KMS-11 (cell line): ENCODE measurements around the gene ZFP36L1.

Source experiments
- H2AFZ ChIP-seq: fragments of 200-600 bp; sonication (generic); 2 replicates; pipeline ENCODE4 v1.6.1; 2016; ENCODE audit warnings: antibody characterized with exemption, mixed run types, low read depth
- H3K27ac ChIP-seq: fragments of 200-600 bp; sonication (generic); 2 replicates; pipeline ENCODE4 v1.6.1; 2016; ENCODE audit warnings: mild to moderate bottlenecking, mixed run types
- H3K27me3 ChIP-seq: fragments of 200-600 bp; sonication (generic); 2 replicates; pipeline ENCODE4 v1.6.1; 2017; ENCODE audit warnings: mild to moderate bottlenecking, low read depth, mixed run types, moderate library complexity; ENCODE audit not compliant: insufficient read depth
- H3K36me3 ChIP-seq: fragments of 200-600 bp; sonication (generic); 2 replicates; pipeline ENCODE4 v1.6.1; 2017; ENCODE audit warnings: mild to moderate bottlenecking, mixed run types; ENCODE audit not compliant: insufficient read depth
- H3K4me1 ChIP-seq: fragments of 200-600 bp; sonication (generic); 2 replicates; pipeline ENCODE4 v1.6.1; 2016; ENCODE audit warnings: mild to moderate bottlenecking, low read depth, mixed run types; ENCODE audit not compliant: poor library complexity, severe bottlenecking
- H3K4me2 ChIP-seq: fragments of 200-600 bp; sonication (generic); 2 replicates; pipeline ENCODE4 v1.7.0; 2016; ENCODE audit warnings: mild to moderate bottlenecking, mixed run types
- H3K4me3 ChIP-seq: fragments of 200-600 bp; sonication (generic); IDR thresholded peaks from 2 replicates; pipeline ENCODE4 v1.6.1; 2017; ENCODE audit warnings: low read depth, low read length, mixed read lengths; ENCODE audit not compliant: insufficient read depth
- H3K79me2 ChIP-seq: fragments of 200-600 bp; sonication (generic); 2 replicates; pipeline ENCODE4 v1.6.1; 2016; ENCODE audit warnings: low read depth, mixed run types; ENCODE audit not compliant: insufficient read depth
- H3K9ac ChIP-seq: fragments of 200-600 bp; sonication (generic); 2 replicates; pipeline ENCODE4 v1.6.1; 2016; ENCODE audit warnings: mild to moderate bottlenecking, mixed run types
- H4K20me1 ChIP-seq: fragments of 200-600 bp; sonication (generic); 2 replicates; pipeline ENCODE4 v1.6.1; 2016; ENCODE audit warnings: mild to moderate bottlenecking, mixed run types; ENCODE audit not compliant: insufficient read depth
- TF ChIP-seq, protein P1 (sequence below): fragments of 200-600 bp; sonication (generic); conservative IDR thresholded peaks from 2 replicates; pipeline ENCODE4 v1.6.1; 2017; ENCODE audit warnings: low read depth, mild to moderate bottlenecking, antibody characterized with exemption, low read length, moderate library complexity, mixed read lengths

ZFP36L1 gene

DNA sequence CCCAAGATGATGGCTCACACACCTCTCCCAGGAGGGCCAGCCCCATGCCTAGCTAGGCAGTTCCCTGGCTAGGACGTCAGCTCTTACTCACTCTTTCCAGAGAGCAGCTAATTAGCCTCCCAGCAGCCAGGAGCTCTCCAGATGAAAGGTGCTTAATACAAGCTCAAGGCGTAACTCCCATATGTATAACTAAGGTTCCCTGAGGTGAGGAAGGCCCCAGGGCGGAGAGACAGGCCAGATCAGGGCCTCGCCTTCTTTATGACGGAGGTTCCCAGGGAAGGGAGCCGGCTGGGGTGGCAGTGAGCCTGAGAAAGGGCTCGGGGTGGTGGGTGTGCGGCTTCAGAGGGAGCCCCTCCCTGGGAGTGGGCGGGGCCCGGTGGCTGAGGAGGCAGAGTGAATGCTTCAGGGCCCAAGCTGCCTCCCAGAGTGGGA is 26.4 kb upstream of the ZFP36L1 start:
- Histone ChIP-seq H3K27ac (no peak overlapping the region), H3K4me3 (no peak overlapping the region), H3K4me2 (no peak overlapping the region), H3K36me3 (no peaks in the 10 kb centered on the region), H4K20me1 (no peaks in the 10 kb centered on the region), H2AFZ (no peak overlapping the region), H3K79me2 (no peaks in the 10 kb centered on the region), H3K9ac (no peak overlapping the region), H3K4me1 (peaks cover 76% of the 10 kb centered on the region), H3K27me3 (no peaks in the 10 kb centered on the region)
- TF ChIP-seq, protein P1, sequence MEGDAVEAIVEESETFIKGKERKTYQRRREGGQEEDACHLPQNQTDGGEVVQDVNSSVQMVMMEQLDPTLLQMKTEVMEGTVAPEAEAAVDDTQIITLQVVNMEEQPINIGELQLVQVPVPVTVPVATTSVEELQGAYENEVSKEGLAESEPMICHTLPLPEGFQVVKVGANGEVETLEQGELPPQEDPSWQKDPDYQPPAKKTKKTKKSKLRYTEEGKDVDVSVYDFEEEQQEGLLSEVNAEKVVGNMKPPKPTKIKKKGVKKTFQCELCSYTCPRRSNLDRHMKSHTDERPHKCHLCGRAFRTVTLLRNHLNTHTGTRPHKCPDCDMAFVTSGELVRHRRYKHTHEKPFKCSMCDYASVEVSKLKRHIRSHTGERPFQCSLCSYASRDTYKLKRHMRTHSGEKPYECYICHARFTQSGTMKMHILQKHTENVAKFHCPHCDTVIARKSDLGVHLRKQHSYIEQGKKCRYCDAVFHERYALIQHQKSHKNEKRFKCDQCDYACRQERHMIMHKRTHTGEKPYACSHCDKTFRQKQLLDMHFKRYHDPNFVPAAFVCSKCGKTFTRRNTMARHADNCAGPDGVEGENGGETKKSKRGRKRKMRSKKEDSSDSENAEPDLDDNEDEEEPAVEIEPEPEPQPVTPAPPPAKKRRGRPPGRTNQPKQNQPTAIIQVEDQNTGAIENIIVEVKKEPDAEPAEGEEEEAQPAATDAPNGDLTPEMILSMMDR, result no peak

DNA sequence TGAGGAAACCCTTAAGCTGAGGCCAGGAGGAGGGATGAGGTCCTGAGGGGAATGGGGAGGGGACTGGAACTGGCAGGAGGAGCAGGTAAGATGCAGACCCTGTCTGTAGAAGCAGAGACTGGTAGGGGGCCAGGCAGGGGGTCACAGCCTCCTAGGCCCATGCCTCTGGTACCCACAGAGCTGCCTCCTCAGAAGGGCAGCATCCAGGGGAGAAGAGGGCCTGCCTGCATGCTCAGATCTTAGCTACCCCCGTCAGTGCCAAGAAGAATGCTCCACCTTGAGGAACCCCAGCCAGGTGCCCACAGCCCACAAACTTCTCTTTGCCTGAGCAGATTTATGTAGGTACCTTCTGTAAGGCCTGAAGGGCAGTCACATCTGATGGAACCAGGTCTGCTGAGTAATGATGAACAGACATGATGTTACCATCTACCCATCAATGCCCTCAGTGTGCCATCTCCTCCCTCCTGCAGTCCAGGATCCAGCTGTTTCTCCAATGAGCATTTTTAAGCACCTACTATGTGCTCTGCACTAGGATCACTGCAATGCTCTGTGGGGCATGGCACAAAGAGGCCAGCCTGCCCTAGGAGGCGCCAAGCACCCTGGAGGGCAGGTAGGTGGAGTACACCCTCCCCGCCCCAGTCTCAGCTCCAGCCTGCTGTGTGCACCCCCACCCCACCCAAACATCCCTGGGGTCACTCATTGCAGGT is 24.8 kb upstream of the ZFP36L1 start:
- Histone ChIP-seq H3K4me2 (no peak overlapping the region), H2AFZ (no peak overlapping the region), H3K27me3 (no peaks in the 10 kb centered on the region), H4K20me1 (no peaks in the 10 kb centered on the region), H3K36me3 (no peaks in the 10 kb centered on the region), H3K27ac (no peak overlapping the region), H3K79me2 (no peaks in the 10 kb centered on the region), H3K4me3 (no peak overlapping the region), H3K9ac (no peak overlapping the region), H3K4me1 (peaks cover 79% of the 10 kb centered on the region)
- TF ChIP-seq, protein P1, result no peak

DNA sequence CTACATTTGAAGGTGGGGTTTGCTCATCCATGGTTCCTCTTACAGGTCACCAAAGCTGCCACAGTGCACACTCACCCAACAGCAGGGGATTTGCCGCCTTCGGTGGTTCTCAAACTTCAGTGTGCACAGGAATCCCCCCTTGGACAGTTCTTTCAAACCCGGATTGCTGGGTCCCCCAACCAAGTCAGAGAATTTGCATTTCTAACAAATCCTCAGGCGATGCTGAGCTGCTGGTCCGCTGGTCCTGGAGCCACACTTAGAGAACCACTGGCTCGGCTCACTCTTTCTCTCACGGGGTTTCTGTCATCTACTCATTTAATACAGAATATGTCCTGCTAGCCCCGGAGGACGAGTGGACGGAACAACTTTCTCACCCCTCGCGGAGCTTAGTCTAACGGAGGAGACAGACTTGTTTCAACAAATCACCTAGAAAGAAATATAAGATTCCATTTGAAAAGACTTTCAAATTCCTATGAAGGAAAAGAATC is 24.1 kb upstream of the ZFP36L1 start:
- Histone ChIP-seq H3K4me3 (no peak overlapping the region), H2AFZ (peak overlapping the region; percentile 57; the same call in 1 of the 2 replicates), H3K27ac (no peak overlapping the region), H3K79me2 (no peaks in the 10 kb centered on the region), H3K4me2 (no peak overlapping the region), H4K20me1 (no peaks in the 10 kb centered on the region), H3K9ac (no peak overlapping the region), H3K36me3 (no peaks in the 10 kb centered on the region), H3K4me1 (peaks cover 72% of the 10 kb centered on the region), H3K27me3 (no peaks in the 10 kb centered on the region)
- TF ChIP-seq, protein P1, result no peak

DNA sequence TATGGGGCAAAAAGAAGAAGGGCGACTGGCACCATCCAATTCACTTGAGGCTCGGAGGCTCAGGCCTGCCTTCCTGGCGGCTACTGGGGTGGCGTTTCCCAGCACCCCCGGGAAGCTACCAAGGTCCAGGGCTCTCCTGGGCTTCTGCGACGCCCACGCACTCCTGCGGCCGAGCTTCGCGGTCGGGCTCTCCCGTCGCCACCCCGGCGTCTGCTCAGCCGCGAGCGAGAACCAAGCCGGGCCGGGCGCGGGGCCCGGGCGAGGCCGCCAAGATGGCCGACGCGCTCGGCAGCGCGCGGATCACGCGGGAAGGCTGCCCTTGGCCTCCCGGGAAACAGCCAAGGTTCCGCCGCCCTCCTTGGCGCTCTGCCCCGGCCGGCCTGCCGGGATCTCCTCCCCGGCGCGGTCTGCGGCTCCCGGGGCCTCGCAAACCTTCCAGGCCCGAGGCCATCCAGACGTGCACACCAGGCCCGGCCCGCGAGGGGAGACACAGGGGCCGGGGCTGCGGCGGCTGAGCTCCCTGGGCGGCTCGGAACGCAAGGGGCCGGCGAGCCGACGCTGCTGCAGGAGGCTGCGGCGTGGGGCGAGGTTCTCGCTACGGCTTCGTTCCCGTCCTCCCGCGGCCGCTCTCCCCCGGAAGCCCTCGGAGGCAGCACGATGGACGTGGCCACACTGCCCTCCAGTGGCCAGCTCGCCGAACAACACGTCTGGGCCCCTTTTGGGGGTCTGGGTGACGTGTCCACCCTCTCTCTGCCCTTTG is 23.5 kb upstream of the ZFP36L1 start:
- H3K27ac ChIP-seq, result peak overlapping the region; percentile 91
- H3K4me1 ChIP-seq, result peaks cover 66% of the 10 kb centered on the region
- peak overlapping the region; percentile 88 for H3K9ac ChIP-seq
- no peaks in the 10 kb centered on the region for H3K36me3 ChIP-seq
- H3K4me3 ChIP-seq, result no peak overlapping the region
- no peaks in the 10 kb centered on the region for H3K79me2 ChIP-seq
- peak overlapping the region; percentile 57 for H2AFZ ChIP-seq
- no peaks in the 10 kb centered on the region for H3K27me3 ChIP-seq
- TF ChIP-seq, protein P1, result peak; percentile 78
- peak overlapping the region; percentile 62 for H3K4me2 ChIP-seq
- H4K20me1 ChIP-seq, result no peaks in the 10 kb centered on the region
